Spleen (tissue), 11 donors: Measurements from ENCODE around the gene SAE1. TPM values are rescaled to one million over a fixed set of nuclear protein-coding genes. Genes with fewer than 3 reads are reported as not detected.

Source experiments
- DNase-seq: peaks from one replicate; pipeline ENCODE4 v3.0.0-alpha.2; 2020
- H3K27ac ChIP-seq, 8 donors: fragments of 200-600 bp; sonication (generic) in 7 of 8; 1 replicate in 4 of 8; 2 replicates in 4 of 8; pipeline versions ENCODE4 v1.5.0 to v1.8.0; 2016 to 2021; ENCODE audit warnings: inconsistent platforms in 4 of 8, mild to moderate bottlenecking in 4 of 8, moderate library complexity in 1 of 8
- H3K27me3 ChIP-seq, 7 donors: fragments of 200-600 bp; sonication (generic) in 6 of 7; replicated peaks in 1 of 7; 1 replicate in 4 of 7; 2 replicates in 3 of 7; pipeline versions ENCODE4 v1.5.0 to v1.8.0; 2016 to 2021; ENCODE audit warnings: inconsistent platforms in 3 of 7, mild to moderate bottlenecking in 1 of 7
- H3K36me3 ChIP-seq, 6 donors: fragments of 200-600 bp; sonication (generic) in 5 of 6; 1 replicate in 4 of 6; 2 replicates in 2 of 6; pipeline versions ENCODE4 v1.5.0 to v1.8.0; 2016 to 2021; ENCODE audit warnings: inconsistent platforms in 2 of 6
- H3K4me1 ChIP-seq, 6 donors: fragments of 200-600 bp; sonication (generic) in 5 of 6; 1 replicate in 3 of 6; 2 replicates in 3 of 6; pipeline versions ENCODE4 v1.5.0 to v1.8.0; 2016 to 2021; ENCODE audit warnings: inconsistent platforms in 3 of 6
- H3K4me3 ChIP-seq, 8 donors: fragments of 200-600 bp; sonication (generic) in 7 of 8; 1 replicate in 4 of 8; 2 replicates in 4 of 8; pipeline versions ENCODE4 v1.5.0 to v1.8.0; 2016 to 2021; ENCODE audit warnings: inconsistent platforms in 4 of 8, mild to moderate bottlenecking in 4 of 8, moderate library complexity in 2 of 8
- H3K9me3 ChIP-seq, 8 donors: fragments of 200-600 bp; sonication (generic) in 7 of 8; 1 replicate in 4 of 8; 2 replicates in 4 of 8; pipeline versions ENCODE4 v1.5.0 to v1.8.0; 2016 to 2021; ENCODE audit warnings: inconsistent platforms in 4 of 8
- POLR2A ChIP-seq, 3 donors: fragments of 450-650 bp; IDR thresholded peaks; one replicate each; pipeline ENCODE4 v1.5.1; 2017; ENCODE audit warnings: antibody characterized with exemption in 3 of 3, mild to moderate bottlenecking in 1 of 3
- POLR2AphosphoS5 ChIP-seq, 3 donors: sonication (generic); formaldehyde crosslinking; IDR thresholded peaks; one replicate each; pipeline ENCODE4 v1.5.1; 2017; ENCODE audit warnings: antibody characterized with exemption in 3 of 3
- WGBS, 5 donors: extraction: QIAGEN DNeasy Blood & Tissue Kit in 3 of 5; methylation state at CpG; one replicate each; pipeline versions ENCODE4 v1.1.5 to v1.1.7; 2013 to 2018; 5-methylcytosine and 5-hydroxymethylcytosine counted together
- intact Hi-C: fragments of 100-400 bp; cut with DNase I; formaldehyde crosslinking; loops from one replicate; pipeline ENCODE4 v1.15.0; 2023; ENCODE audit warnings: low total_unique reads
- polyA plus RNA-seq, 3 donors: library from polyadenylated mRNA; stranded (reverse); fragments of 200-250 nt; gene quantifications; one replicate each; pipeline ENCODE4 v1.2.1, GENCODE V29; 2013
- total RNA-seq, 7 donors: library from RNA; depleted of rRNA in 3 of 7; stranded (reverse); fragments of >200 nt in 3 of 7; fragmentation: NEBNext Ultra II Directional in 4 of 7; extraction: Animal tissue kit (Norgen Biotek cat#: 25700) in 4 of 7; gene quantifications; one replicate each; pipeline versions ENCODE4 v1.1.0 to v1.2.1, GENCODE V29; 2016 to 2021
- TF ChIP-seq, protein P1 (sequence below), 11 experiments: fragments of 200-600 bp in 7 of 11; fragments of 450-650 bp in 4 of 11; sonication (generic) in 4 of 11; IDR thresholded peaks in 8 of 11; conservative IDR thresholded peaks in 3 of 11; 1 replicate in 7 of 11; 2 replicates in 4 of 11; pipeline versions ENCODE4 v1.4.0 to v1.8.0; 2016 to 2021; ENCODE audit warnings: antibody characterized with exemption in 11 of 11, inconsistent platforms in 4 of 11, mild to moderate bottlenecking in 1 of 11
- donor health status: healthy with polysubstance abuse.
- donor health status: DM: no; HTN: no; CAD: no; lungs with moderate emphysema.
- donor health status: DM: no; HTN: no; CAD: no.
- donor health status: Bipolar disorder and iron deficiency.
- donor health status: healthy.
- donor health status: DM: no; HTN: no; CAD: no.
- donor health status: DM: yes; HTN: yes; CAD: no.

SAE1 gene
- total and polyA plus RNA-seq, 10 donors = 28.1 to 72.4 (median 55.9) TPM

DNA sequence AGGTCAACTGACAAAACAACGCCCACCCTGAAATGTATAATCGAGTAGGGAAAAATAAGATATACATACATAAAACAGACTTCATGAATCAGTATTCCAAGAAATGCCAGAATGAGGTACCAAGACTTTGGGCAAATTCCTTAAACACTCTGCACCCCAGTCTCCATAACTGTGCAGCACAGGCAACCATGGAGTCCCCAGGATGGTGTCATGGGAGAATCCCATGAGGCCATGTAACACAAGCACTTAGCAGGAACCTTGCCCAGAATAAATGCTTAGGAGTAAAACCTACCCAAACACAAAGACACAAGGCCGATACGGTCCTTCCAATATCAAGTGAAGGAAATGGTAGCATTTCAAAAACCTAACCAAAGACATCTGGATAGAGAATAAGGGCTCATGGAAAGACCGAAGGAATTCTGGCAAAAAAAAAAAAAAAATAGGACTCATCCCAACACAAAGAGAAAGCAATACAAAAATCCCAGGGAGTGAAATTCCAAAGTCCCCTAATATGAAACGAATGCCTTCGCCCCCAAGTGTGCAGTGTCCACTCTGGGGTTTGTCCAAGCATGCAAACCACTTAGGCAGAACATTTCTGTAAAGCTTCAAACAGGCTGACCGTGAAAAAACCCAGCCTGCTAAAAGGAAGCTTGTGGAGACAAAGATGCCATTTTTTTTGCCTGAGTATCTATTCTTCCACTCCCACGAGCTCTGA is 28.1 kb upstream of the SAE1 start:
- intact Hi-C loops = no loop called here
- Histone ChIP-seq H3K27me3 (no peaks in the 10 kb centered on the region), H3K27ac (peak overlapping the region in 2 of 8 donors; percentile 25 to 35), H3K4me1 (peaks cover 13 to 98% (median 49%) of the 10 kb centered on the region in 6 donors), H3K36me3 (peaks cover 0 to 49% (median 2%) of the 10 kb centered on the region in 6 donors), H3K9me3 (no peaks in the 10 kb centered on the region), H3K4me3 (no peak overlapping the region)
- DNase-seq = peak; percentile 22
- 63 to 88% (median 86%) methylated on average over 9 of the region's 9 CpGs for WGBS, 5 donors
- TF ChIP-seq, protein P1, sequence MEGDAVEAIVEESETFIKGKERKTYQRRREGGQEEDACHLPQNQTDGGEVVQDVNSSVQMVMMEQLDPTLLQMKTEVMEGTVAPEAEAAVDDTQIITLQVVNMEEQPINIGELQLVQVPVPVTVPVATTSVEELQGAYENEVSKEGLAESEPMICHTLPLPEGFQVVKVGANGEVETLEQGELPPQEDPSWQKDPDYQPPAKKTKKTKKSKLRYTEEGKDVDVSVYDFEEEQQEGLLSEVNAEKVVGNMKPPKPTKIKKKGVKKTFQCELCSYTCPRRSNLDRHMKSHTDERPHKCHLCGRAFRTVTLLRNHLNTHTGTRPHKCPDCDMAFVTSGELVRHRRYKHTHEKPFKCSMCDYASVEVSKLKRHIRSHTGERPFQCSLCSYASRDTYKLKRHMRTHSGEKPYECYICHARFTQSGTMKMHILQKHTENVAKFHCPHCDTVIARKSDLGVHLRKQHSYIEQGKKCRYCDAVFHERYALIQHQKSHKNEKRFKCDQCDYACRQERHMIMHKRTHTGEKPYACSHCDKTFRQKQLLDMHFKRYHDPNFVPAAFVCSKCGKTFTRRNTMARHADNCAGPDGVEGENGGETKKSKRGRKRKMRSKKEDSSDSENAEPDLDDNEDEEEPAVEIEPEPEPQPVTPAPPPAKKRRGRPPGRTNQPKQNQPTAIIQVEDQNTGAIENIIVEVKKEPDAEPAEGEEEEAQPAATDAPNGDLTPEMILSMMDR (IDR thresholded peaks at IDR 0.05 in 8 of 11, conservative IDR thresholded peaks at IDR 0.05 in 3 of 11) = no peak
- TF ChIP-seq POLR2AphosphoS5 (IDR thresholded peaks at IDR 0.05) (no peak), POLR2A (IDR thresholded peaks at IDR 0.05) (no peak)

DNA sequence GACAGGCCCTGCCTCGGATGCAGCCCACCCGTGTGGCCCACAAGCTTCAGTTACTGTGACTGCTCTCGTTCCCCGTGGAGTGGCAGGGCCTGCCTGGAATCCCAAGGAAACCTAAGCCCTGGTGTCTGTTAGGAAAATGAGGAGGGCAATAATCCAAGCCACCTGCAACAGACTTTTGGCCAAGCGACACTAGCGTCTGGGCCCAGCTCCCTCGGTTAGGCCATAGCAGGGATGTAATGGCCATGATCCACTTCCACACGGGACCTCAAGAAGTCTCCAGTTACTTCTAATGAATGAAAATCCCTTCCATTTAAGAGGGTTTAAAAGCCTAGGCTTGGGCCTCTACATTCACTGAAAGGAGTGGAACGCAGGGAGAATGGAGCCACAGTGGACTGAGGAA is 26.0 kb upstream of the SAE1 start:
- TF ChIP-seq POLR2AphosphoS5 (IDR thresholded peaks at IDR 0.05) (no peak), POLR2A (IDR thresholded peaks at IDR 0.05) (no peak)
- TF ChIP-seq, protein P1 (IDR thresholded peaks at IDR 0.05 in 8 of 11, conservative IDR thresholded peaks at IDR 0.05 in 3 of 11) = no peak
- peak; percentile 48 for DNase-seq
- intact Hi-C loops = no loop called here
- Histone ChIP-seq H3K27me3 (no peaks in the 10 kb centered on the region), H3K4me3 (no peak overlapping the region), H3K36me3 (peaks cover 0 to 38% (median 2%) of the 10 kb centered on the region in 6 donors), H3K27ac (no peak overlapping the region), H3K9me3 (no peaks in the 10 kb centered on the region), H3K4me1 (peaks cover 33 to 99% (median 60%) of the 10 kb centered on the region in 6 donors)
- WGBS, 5 donors = 86 to 97% (median 93%) methylated on average over 9 of the region's 9 CpGs

DNA sequence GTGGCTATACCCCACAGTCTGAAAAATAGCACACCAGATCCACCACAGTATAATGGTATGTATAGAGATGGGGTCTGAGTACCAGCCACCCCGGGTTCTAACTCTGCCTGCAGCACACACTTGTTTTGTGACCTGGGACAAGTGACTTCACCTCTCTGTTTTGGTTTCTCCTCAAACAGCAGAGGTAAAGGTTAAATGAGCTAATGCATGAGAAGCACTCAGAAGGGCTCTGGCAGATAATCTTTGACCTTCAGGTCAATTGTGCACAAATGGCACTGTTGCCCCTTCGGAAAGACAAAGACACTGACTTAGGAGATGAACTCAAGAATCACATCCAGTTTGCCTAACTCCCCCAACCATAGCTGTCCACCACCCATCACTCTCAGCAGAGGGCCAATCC is 24.8 kb upstream of the SAE1 start:
- Histone ChIP-seq H3K27ac (peak overlapping the region in 3 of 8 donors; percentile 100), H3K9me3 (no peaks in the 10 kb centered on the region), H3K4me1 (peaks cover 41 to 99% (median 66%) of the 10 kb centered on the region in 6 donors), H3K27me3 (no peaks in the 10 kb centered on the region), H3K36me3 (peaks cover 0 to 35% (median 0%) of the 10 kb centered on the region in 6 donors), H3K4me3 (no peak overlapping the region)
- intact Hi-C loops = no loop called here
- 41 to 81% (median 64%) methylated on average over 2 of the region's 2 CpGs for WGBS, 5 donors
- TF ChIP-seq, protein P1 (IDR thresholded peaks at IDR 0.05 in 8 of 11, conservative IDR thresholded peaks at IDR 0.05 in 3 of 11) = no peak
- TF ChIP-seq POLR2AphosphoS5 (IDR thresholded peaks at IDR 0.05) (no peak), POLR2A (IDR thresholded peaks at IDR 0.05) (no peak)
- no peak for DNase-seq

DNA sequence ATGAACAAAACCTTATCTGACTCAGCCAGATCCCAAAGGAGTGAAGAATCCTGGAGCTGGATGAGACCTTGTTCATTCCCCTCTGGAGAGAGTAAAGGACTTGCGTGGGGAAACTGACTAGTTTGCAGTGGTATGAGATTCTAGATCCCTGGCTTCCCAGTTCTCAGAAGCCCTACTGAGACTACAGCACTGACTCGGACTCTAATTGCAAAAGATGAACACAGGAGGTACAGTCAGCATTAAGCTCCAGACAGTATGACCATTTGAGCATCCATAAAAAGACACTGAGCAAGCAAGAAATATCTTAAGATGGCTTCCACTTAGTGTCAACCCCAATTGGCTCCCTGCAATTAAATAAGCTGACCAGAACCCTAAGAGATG is 23.8 kb upstream of the SAE1 start:
- intact Hi-C loops = no loop called here
- DNase-seq = no peak
- Histone ChIP-seq H3K27ac (peak overlapping the region in 7 of 8 donors; percentile 69 to 100 (median 100)), H3K4me1 (peaks cover 41 to 91% (median 63%) of the 10 kb centered on the region in 6 donors), H3K36me3 (peaks cover 0 to 34% (median 0%) of the 10 kb centered on the region in 6 donors), H3K27me3 (no peaks in the 10 kb centered on the region), H3K9me3 (no peaks in the 10 kb centered on the region), H3K4me3 (peak overlapping the region in 1 of 8 donors; percentile 14)
- TF ChIP-seq POLR2A (IDR thresholded peaks at IDR 0.05) (no peak), POLR2AphosphoS5 (IDR thresholded peaks at IDR 0.05) (no peak)
- TF ChIP-seq, protein P1 (IDR thresholded peaks at IDR 0.05 in 8 of 11, conservative IDR thresholded peaks at IDR 0.05 in 3 of 11) = no peak
- WGBS, 5 donors = 76 to 92% (median 88%) methylated on average over 2 of the region's 2 CpGs
